NCI-H69 (cell line): ENCODE measurements around the gene TGFB2.

Experiments used
- DNase-seq: peaks from one replicate; lab custom pipeline; 2025; lab: John Stamatoyannopoulos, UW

The TGFB2 gene

GRCh38 chr1:218384581-218384993 is 39.5 kb downstream of the TGFB2 start:
- peak; percentile 97 for DNase-seq

GRCh38 chr1:218388591-218388990 is 43.5 kb downstream of the TGFB2 start:
- DNase-seq, result no peak

DNA sequence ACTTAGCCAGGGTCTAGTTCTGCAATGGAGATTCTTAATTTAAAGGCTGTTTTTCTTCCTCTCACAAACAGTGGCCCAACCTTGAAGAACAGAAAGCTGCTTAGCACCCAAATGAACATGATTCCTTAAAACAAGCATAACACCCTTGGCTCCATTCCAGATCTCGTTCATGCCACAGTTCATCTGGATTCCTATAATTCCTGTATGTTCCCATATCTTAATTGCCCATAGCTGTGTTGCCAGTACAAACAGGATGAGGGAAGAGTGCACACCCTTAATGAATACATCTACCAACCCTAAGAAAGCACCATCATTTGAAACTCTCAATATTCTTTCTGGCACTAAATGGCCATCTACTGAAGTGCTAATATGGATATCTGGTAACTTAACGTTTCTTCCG is 45.5 kb downstream of the TGFB2 start:
- DNase-seq, result peak; percentile 84

DNA sequence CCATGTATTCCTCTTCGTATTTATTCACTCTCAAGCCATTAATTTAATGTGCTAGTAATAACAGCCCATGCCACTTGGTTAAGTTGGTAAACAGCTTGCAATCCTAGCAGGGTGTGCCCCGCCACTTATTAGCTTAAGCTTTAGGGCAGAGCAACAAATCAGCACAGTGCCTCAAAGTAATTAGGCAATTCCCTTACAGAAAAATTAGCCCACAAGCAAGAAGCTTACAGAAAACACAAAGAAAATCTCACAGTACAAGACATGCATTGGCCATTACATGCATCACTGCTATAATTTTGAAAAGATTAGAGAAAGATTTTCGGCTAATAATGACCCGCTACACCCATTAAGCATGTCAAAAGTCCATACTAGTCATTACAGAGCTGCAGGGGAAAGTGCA is 47.6 kb downstream of the TGFB2 start:
- peak; percentile 73 for DNase-seq

- peak; percentile 65 for DNase-seq
Measured at GRCh38 chr1:218394416-218394815, 49.3 kb downstream of the TGFB2 start.

DNA sequence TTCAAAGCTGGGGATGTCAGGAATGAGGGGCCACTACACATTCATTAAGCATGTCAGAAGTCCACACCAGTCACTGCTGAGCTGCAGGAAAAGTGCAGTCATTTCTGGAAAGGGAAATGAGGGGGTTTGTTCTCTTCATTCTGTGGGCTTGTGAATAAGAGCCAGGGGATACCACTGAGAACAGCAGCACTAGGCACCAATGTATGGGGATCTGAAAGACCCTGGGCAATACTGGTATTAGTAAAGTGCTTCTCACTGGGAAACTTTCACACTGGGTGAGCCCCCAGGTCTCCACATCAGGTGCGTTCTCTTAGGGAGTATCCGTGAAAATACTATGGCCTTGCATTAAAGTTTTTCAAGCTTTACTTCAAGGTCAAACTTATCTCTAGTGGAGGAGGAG is 49.9 kb downstream of the TGFB2 start:
- DNase-seq, result no peak

DNA sequence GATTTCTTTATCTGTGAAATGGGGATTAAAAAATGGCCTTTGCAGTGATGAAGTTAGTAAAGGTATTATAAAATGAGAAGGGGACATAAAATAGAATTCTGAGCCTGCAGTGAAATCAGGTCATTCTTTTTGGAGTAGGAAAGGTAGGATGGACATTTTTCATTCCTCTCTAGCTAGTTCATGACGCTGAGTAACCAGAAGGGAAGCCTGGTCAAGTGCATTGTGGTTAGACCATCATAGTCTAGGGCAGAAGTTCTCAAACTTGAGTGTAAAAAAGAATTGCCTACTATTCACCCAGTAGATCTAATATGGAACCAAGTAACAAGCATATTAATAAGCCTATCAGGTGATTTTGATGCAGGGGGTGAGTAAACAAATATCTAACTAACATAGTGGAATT is 50.8 kb downstream of the TGFB2 start:
- no peak for DNase-seq

DNA sequence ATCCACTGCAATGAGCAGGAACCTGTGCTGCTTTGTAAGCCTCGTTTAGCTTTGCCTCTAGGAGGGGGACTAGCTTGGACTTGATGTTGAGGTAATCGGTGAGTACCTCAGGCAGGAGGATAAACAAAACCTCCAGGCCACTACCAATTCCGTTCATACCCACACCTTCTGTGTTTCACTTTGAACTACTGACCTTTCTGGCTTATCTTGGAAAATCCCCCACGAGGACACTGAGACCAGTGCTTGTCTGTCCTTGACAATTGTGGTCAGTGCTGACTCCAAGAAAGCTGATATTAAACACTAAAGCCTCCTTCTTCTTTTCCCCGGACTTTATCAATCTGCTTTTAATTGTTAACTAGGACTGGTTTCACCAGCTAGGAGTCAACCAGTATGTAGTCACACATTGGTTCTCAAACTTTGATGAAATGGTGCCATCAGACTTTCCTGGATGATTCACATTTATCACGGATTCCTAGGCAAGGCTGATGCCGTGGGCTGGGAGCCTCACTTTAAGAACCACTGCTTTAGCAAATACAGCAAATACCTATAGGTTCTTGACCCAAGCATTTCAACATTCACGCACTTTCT is 52.7 kb downstream of the TGFB2 start:
- DNase-seq, result no peak

DNA sequence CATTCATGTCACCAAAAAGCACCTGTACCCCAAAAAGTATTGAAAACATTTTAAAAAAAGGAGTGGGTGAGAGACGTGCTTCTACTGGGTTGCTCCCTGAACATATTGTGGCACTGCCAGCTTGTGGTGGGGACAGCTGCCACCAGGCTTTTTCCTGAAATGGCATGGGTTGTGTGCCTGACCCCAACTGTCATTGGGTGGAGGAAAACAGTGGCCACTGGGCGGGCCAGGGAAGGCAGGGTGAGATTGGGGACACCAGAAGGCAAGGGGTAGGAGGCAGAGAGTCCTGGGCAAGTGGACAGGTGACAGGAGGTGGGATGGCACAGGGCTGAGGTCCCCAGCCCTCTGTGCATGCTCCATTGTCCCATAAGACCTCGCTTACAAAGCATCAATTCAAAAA is 55.5 kb downstream of the TGFB2 start:
- no peak for DNase-seq

GRCh38 chr1:218401441-218401997 is 56.4 kb downstream of the TGFB2 start:
- peak; percentile 42 for DNase-seq

DNA sequence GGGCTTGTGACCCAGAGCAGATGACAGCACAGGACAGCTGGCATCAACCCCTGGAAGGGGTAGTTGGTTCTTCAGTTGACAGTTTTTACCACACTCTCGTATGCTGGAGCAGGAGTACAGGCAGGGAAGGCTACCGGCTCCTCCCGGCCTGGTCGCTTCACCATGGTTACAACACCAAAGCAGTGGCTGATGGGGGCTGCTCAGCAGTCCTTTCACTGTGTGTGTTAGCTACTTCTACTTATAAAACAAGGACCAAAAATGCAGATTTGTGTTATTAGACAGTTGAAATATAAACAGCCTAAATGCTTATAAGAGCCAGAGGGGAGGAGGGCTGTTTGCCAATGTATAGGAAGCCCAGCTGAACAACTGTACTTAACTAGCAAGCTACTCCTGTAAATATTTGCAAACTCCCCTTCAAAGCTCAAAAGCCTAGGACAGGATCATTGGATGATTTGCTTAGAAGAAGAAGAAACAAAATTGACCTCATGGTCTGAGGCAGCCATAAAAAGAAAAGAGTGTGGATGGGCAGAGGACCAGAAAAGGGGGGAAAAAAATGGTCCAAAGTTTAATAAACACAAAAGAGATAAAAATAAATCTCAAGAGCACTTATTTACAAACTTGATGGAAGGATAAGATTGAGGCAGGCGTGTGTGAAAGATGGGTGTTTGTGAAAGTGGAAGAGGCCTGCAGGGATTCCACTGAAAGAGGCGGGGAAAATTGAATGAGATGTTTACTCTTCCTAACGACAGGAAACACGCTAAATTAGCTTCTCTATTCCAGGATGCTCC is 57.1 kb downstream of the TGFB2 start:
- DNase-seq, result peak; percentile 95

DNA sequence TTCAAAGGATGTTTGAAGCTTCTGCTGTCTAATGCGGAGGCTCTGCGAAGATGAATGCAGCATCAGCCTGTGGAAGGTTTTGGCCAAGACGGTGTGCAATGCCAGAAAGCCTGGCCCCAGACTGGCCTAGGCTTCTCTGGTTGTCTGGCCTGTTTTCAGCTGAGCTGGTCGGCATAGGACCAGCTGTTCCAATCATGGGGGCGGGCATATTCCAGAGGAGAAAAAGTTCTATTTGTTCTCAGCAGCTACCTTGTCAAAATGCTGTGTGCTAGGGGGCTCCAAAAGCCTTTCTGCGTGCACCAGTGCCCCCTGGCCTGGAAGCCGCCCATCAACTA is 57.6 kb downstream of the TGFB2 start:
- no peak for DNase-seq

DNA sequence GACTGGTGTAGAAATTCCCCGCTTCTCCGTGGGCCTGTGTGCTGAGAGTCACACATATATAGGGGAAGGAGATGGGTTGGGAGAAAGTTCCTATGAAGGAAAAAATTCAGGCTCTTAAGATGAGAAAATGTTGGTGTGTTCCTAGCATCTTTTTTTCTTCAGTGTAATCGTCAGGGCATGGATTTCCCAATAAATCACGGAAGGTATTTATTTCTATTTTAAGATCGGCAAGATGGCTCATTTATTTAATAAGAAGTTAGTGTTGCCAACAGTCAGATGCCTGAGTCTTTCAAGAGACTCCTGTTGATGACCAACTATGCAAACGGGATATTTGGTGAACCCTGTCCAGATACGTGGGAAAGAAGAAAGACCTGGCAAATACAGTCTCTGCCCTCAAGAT is 58.2 kb downstream of the TGFB2 start:
- no peak for DNase-seq

DNA sequence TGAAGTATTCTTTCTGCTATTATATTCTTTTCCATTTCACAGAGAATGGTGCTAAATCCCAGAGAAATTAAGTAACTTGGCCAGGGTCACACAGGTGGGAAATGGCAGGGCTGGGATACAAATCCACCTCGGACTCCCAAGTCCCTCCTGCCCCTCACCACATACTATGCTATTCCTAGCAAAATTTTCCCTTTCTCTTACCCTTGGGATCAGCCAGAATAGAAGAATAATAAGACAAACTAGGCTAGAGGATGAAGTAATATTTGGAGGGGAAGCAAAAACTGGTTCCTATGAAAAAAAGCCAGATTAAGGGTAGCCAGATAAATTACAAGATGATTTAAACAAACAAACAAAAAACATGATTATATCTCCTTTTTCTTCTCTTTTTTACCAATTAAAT is 62.5 kb downstream of the TGFB2 start:
- no peak for DNase-seq

- DNase-seq, result no peak
Measured at GRCh38 chr1:218408135-218408534, 63.0 kb downstream of the TGFB2 start.

- no peak for DNase-seq
Measured at GRCh38 chr1:218408942-218409341, 63.8 kb downstream of the TGFB2 start.

- DNase-seq, result no peak
Measured at GRCh38 chr1:218409946-218410510, 64.9 kb downstream of the TGFB2 start.

- DNase-seq, result no peak
Measured at GRCh38 chr1:218411101-218411500, 66.0 kb downstream of the TGFB2 start.

- DNase-seq, result no peak
Measured at GRCh38 chr1:218412171-218412570, 67.0 kb downstream of the TGFB2 start.

DNA sequence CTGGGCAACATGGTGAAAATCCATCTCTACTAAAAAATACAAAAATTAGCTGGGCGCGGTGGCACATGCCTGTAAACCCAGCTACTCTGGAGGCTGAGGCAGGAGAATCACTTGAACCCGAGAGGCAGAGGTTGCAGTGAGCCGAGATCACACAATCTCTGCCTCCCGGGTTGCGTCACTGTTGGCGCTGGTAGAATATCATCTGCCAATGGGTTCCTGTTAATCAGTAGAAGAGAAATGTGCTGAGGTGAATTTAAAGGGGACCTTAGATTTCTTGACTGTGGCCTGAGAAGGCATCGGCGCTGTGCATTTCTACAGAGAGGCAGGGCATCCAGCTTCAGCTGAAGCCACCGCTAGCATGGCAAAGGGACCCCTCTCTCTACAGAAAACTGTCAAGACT is 68.0 kb downstream of the TGFB2 start:
- DNase-seq, result no peak

GRCh38 chr1:218414060-218414728 is 69.1 kb downstream of the TGFB2 start:
- DNase-seq, result no peak

DNA sequence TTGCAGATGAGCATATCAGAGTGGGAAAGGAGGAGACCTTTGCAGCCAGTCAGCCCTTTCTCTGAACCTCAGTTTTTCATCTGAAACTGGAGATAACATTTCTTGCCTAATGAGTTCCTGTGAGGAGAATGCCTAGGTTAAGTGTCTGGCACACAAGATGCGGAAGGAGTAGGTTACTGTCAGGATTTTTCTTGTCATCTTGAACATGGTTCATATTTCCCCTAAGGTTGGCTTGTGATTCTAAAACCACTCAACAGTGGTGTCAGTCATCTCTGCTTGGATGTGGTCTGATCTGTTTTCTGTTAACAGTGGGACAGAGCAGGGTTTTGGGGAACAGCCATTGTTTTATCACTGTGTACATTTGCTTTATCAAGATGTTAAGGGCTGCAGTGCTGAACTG is 70.6 kb downstream of the TGFB2 start:
- no peak for DNase-seq

DNA sequence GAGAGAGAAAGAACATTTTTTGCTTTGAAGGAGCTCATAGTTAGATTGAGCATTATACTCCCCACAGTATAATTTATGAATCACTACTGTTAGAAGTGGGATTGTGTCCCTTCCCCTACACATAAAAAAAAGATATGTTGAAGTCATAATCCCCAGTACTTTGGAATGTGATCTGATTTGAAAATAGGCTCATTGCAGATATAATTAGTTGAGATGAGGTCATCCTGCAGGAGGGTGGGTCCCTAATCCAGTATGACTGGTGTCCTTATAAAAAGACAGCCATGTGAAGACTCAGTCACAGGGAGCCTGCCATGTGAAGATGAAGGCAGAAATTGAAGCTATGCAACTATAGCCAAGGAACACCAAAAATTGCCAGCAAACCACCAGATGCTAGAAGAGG is 76.4 kb downstream of the TGFB2 start:
- DNase-seq, result peak; percentile 35
